H1 (cell line): ENCODE results near the gene OGFOD3. TPM values are rescaled to one million over a fixed set of nuclear protein-coding genes. Genes with fewer than 3 reads are reported as not detected.

ENCODE experiments used
- BRCA1 ChIP-seq: IDR thresholded peaks from 2 replicates; pipeline ENCODE4 v1.6.1; 2012; ENCODE audit warnings: low read depth, low read length, improper control_type of control experiment
- polyA plus RNA-seq, 7 experiments: library from polyadenylated mRNA; depleted of rRNA in 3 of 7; stranded (reverse) in 5 of 7; unstranded in 2 of 7; fragments of >200 nt in 5 of 7; fragments of 200-250 nt in 2 of 7; gene quantifications; 1 replicate in 5 of 7; 2 replicates in 1 of 7; 4 replicates in 1 of 7; pipeline versions ENCODE4 v1.2.1 to v1.2.3, GENCODE V29; 2011 to 2013; ENCODE audit warnings: missing spikeins in 2 of 7, mixed read lengths in 2 of 7
- total RNA-seq: library from RNA; stranded (reverse); fragmentation: NEBNext Ultra II Directional; extraction: Animal tissue kit (Norgen Biotek cat#: 25700); gene quantifications from 2 replicates; pipeline ENCODE4 v1.2.1, GENCODE V29; 2021

OGFOD3 gene
- total and polyA plus RNA-seq, 2 of the 8 experiments (the other 6 are each of a cell fraction or from before 2014, with no cell fraction given), result 21.1 to 21.8 TPM

GRCh38 chr17:82437325-82437668 is 18.9 kb upstream of the OGFOD3 start (continued):
- TF ChIP-seq BRCA1, result no peak
